ENCODE measurements around the gene KCTD16. TPM values are rescaled to one million over a fixed set of nuclear protein-coding genes. Genes with fewer than 3 reads are reported as not detected.

Gene KCTD16
- total and polyA plus RNA-seq, 10 donors, result under 0.01 to 0.24 (median 0.17) TPM

DNA sequence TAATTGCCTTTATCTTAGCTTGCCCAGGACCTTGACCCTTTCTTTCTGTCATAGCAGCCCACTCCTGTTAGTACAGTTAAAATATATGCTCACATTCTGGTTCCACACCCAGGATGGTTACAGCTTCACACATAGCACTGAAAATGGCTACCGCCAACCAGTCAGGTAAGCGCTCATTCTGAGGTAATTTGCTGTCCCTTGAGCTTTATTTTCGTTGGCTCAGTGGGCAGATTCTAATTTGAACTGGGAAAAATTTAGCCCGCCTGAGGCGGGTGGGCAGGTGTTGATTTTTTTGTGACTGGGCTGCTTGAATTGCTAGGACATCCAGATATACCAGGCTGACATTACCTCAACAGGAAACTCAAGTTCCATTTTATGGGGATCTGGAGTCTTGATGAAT is 137.5 kb downstream of the KCTD16 start:
- no peak overlapping the region for H3K27ac ChIP-seq
- H3K9me3 ChIP-seq, result no peaks in the 10 kb centered on the region
- 82 to 86% (median 85%) methylated on average over 5 of the region's 5 CpGs for WGBS, 5 donors
- TF ChIP-seq POLR2AphosphoS5 (IDR thresholded peaks at IDR 0.05), result no peak
- TF ChIP-seq POLR2A (IDR thresholded peaks at IDR 0.05), result no peak
- TF ChIP-seq, protein P1, sequence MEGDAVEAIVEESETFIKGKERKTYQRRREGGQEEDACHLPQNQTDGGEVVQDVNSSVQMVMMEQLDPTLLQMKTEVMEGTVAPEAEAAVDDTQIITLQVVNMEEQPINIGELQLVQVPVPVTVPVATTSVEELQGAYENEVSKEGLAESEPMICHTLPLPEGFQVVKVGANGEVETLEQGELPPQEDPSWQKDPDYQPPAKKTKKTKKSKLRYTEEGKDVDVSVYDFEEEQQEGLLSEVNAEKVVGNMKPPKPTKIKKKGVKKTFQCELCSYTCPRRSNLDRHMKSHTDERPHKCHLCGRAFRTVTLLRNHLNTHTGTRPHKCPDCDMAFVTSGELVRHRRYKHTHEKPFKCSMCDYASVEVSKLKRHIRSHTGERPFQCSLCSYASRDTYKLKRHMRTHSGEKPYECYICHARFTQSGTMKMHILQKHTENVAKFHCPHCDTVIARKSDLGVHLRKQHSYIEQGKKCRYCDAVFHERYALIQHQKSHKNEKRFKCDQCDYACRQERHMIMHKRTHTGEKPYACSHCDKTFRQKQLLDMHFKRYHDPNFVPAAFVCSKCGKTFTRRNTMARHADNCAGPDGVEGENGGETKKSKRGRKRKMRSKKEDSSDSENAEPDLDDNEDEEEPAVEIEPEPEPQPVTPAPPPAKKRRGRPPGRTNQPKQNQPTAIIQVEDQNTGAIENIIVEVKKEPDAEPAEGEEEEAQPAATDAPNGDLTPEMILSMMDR (IDR thresholded peaks at IDR 0.05 in 8 of 11, conservative IDR thresholded peaks at IDR 0.05 in 3 of 11), result no peak
- no peaks in the 10 kb centered on the region for H3K27me3 ChIP-seq (replicated peaks in 1 of 7)
- H3K4me3 ChIP-seq, result no peak overlapping the region
- H3K4me1 ChIP-seq, result no peaks in the 10 kb centered on the region
- H3K36me3 ChIP-seq, result no peaks in the 10 kb centered on the region
- no peak for DNase-seq
- intact Hi-C loops (cut with DNase I; ENCODE audit: low total_unique reads), result no loop called here

DNA sequence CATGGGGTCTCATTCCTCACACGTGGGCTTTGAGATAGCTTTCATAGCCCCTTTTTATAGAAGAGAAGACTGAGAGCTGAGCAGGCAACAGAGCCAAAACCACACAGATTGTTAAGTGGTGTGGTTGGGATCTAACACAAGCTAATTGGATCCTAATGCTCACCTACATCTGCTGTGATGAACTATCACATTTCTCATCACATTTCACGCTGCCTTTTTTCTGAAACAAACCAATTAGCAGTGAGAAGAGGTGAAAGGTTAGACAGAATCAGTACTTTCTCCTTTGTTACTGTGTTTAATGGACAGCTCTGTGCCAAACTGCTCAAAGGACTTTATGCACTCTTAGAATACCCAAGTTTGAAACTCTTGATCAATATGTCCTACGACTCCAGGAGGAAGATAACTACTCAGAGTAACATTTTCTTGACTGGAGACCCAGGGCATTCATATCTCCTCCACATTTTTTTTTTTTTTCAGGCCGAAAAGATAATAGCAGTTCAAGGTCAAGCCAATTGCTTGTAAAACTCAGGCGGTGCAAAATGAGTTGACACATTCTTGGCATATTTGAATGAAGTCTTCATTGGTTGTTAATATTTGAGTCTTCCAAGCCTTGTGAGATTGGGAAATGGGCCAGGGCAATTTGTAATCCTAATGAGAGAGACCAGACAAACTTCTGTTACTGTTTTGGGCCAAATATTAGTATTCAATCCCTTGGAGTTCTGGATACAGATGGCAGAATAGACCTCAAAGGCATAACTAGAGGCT is 138.4 kb downstream of the KCTD16 start:
- 57 to 76% (median 63%) methylated on average over 5 of the region's 5 CpGs for WGBS, 5 donors

DNA sequence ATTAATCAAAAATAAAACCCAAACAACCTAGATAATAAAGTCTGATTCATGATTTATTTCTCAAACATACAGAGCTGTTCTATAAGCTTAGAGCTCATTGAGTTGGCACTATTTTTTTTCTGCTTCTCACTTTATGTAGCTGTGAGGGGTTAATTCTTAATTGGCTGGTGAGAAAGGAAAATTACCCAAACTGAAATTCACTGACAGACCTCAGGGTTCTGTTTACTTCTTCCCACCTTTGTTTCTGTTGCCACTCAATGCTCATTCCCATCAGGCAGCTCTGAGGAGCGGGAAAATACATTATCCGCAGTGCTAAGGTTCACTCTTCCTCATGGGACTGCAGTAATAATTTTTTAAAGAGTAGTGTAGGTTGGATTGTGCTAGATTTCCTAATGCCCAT is 139.9 kb downstream of the KCTD16 start:
- no peak overlapping the region for H3K27ac ChIP-seq
- TF ChIP-seq, protein P1 (IDR thresholded peaks at IDR 0.05 in 8 of 11, conservative IDR thresholded peaks at IDR 0.05 in 3 of 11), result no peak
- TF ChIP-seq POLR2AphosphoS5 (IDR thresholded peaks at IDR 0.05) (no peak), POLR2A (IDR thresholded peaks at IDR 0.05) (no peak)
- DNase-seq, result no peak
- no peaks in the 10 kb centered on the region for H3K27me3 ChIP-seq (replicated peaks in 1 of 7)
- intact Hi-C loops (cut with DNase I; ENCODE audit: low total_unique reads), result no loop called here
- H3K36me3 ChIP-seq, result no peaks in the 10 kb centered on the region
- WGBS, 5 donors, result 78 to 96% (median 90%) methylated on average over 2 of the region's 2 CpGs
- no peak overlapping the region for H3K4me3 ChIP-seq
- H3K4me1 ChIP-seq, result no peaks in the 10 kb centered on the region
- H3K9me3 ChIP-seq, result no peaks in the 10 kb centered on the region

More for the DNA sequence above, 138.4 kb downstream of the KCTD16 start:
- no peak for DNase-seq
- no peaks in the 10 kb centered on the region for H3K9me3 ChIP-seq
- TF ChIP-seq, protein P1 (IDR thresholded peaks at IDR 0.05 in 8 of 11, conservative IDR thresholded peaks at IDR 0.05 in 3 of 11), result no peak
- TF ChIP-seq POLR2A (IDR thresholded peaks at IDR 0.05), result no peak
- TF ChIP-seq POLR2AphosphoS5 (IDR thresholded peaks at IDR 0.05), result no peak
- no peaks in the 10 kb centered on the region for H3K36me3 ChIP-seq
- no peak overlapping the region for H3K27ac ChIP-seq
- no peak overlapping the region for H3K4me3 ChIP-seq
- no peaks in the 10 kb centered on the region for H3K4me1 ChIP-seq
- intact Hi-C loops (cut with DNase I; ENCODE audit: low total_unique reads), result no loop called here
- no peaks in the 10 kb centered on the region for H3K27me3 ChIP-seq (replicated peaks in 1 of 7)

DNA sequence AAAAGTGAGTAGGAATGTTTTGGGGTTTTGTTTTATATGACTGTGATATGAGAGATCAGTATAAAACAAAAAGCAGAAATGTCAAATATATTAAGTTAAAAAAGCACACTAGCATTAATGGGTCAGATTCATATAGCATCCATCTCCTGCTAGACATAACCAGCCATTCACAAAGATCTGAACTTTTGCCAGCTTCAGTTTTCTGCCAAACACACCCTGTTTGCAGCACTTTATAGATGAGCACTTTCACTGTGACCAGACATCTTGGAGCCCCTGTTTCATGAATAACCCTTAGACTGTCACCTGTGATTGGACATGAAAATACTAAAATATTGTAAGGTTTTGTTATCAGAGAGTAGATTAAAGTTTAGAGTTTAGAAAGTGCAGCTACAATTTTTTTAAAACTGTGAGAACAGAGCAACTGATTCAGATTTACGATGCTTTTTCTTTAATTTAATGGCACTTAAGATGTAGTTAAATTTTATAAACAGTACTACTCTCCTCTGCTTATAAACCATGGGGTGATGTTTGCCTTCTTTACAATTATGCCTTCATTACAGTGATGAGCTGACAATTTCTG is 142.6 kb downstream of the KCTD16 start:
- TF ChIP-seq POLR2A (IDR thresholded peaks at IDR 0.05) (no peak), POLR2AphosphoS5 (IDR thresholded peaks at IDR 0.05) (no peak)
- TF ChIP-seq, protein P1 (IDR thresholded peaks at IDR 0.05 in 8 of 11, conservative IDR thresholded peaks at IDR 0.05 in 3 of 11), result no peak
- DNase-seq, result no peak
- 72 to 88% (median 79%) methylated on average over 1 of the region's 1 CpG for WGBS, 5 donors
- intact Hi-C loops (cut with DNase I; ENCODE audit: low total_unique reads), result no loop called here
- H3K27me3 ChIP-seq (replicated peaks in 1 of 7), result no peaks in the 10 kb centered on the region
- no peaks in the 10 kb centered on the region for H3K36me3 ChIP-seq
- no peak overlapping the region for H3K27ac ChIP-seq
- H3K4me1 ChIP-seq, result no peaks in the 10 kb centered on the region
- H3K9me3 ChIP-seq, result no peaks in the 10 kb centered on the region
- H3K4me3 ChIP-seq, result no peak overlapping the region
